ES-I3 (cell line): ENCODE data around the gene NME4.
"Not testable (repeated sequence)": the region's sequence is repeated elsewhere in the genome, so short reads cannot be mapped to it uniquely, and the experiment has no call there.

ENCODE experiments used
- H3K36me3 ChIP-seq: 2 replicates; pipeline ENCODE4 v1.6.1; 2013; ENCODE audit warnings: mild to moderate bottlenecking, low read length, control low read depth, moderate library complexity; ENCODE audit not compliant: insufficient read depth
- H3K4me1 ChIP-seq: 2 replicates; pipeline ENCODE4 v1.6.1; 2013; ENCODE audit warnings: mild to moderate bottlenecking, control low read depth, low read length; ENCODE audit not compliant: insufficient read depth
- H3K9ac ChIP-seq: 2 replicates; pipeline ENCODE4 v1.6.1; 2013; ENCODE audit warnings: low read depth, mild to moderate bottlenecking, low read length, moderate library complexity
- H3K9me3 ChIP-seq: 2 replicates; pipeline ENCODE4 v1.6.1; 2013; ENCODE audit warnings: mild to moderate bottlenecking, low read length, moderate library complexity; ENCODE audit not compliant: control insufficient read depth, insufficient read depth

The NME4 gene

GRCh38 chr16:397135-397661 lies at the start of gene NME4:
Gene NME4 (plus strand): TSS chr16:397199. CDS start chr16:397223, 24 bp downstream.
- no peaks in the 10 kb centered on the region; the same call in 1 of the 2 replicates for H3K36me3 ChIP-seq
- H3K4me1 ChIP-seq: peaks cover 15% of the 10 kb centered on the region; the same call in 1 of the 2 replicates

GRCh38 chr16:347203-347602 lies 49.8 kb upstream of the NME4 start:
- Histone ChIP-seq H3K4me1 (peaks cover 13% of the 10 kb centered on the region; the same call in 1 of the 2 replicates), H3K9ac (no peak overlapping the region), H3K36me3 (peaks cover 8% of the 10 kb centered on the region), H3K9me3 (no peaks in the 10 kb centered on the region)

More at GRCh38 chr16:397135-397661, at the start of gene NME4:
- Histone ChIP-seq H3K9me3 (0 out of 2 replicates have a peak, but pooled peaks cover 4% of the 10 kb centered on the region), H3K9ac (peak within 1 kb of the TSS; percentile 84)

- H3K36me3 ChIP-seq, H3K9ac ChIP-seq, H3K9me3 ChIP-seq: not testable (repeated sequence)
- H3K4me1 ChIP-seq: peaks cover 16% of the 10 kb centered on the region; the same call in 1 of the 2 replicates
These were observed 48.5 kb upstream of the NME4 start for GRCh38 chr16:348495-348894.

GRCh38 chr16:349211-349610 lies 47.8 kb upstream of the NME4 start:
- Histone ChIP-seq H3K36me3 (peaks cover 4% of the 10 kb centered on the region), H3K9ac (no peak overlapping the region), H3K4me1 (peaks cover 17% of the 10 kb centered on the region; the same call in 1 of the 2 replicates), H3K9me3 (no peaks in the 10 kb centered on the region)

- Histone ChIP-seq H3K36me3 (no peaks in the 10 kb centered on the region; the same call in 1 of the 2 replicates), H3K4me1 (peaks cover 17% of the 10 kb centered on the region; the same call in 1 of the 2 replicates), H3K9ac (no peak overlapping the region)
These were observed 46.8 kb upstream of the NME4 start for GRCh38 chr16:350203-350602.

GRCh38 chr16:351804-352520 lies 45.0 kb upstream of the NME4 start:
- peaks cover 13% of the 10 kb centered on the region; the same call in 1 of the 2 replicates for H3K4me1 ChIP-seq
- no peaks in the 10 kb centered on the region; the same call in 1 of the 2 replicates for H3K36me3 ChIP-seq
- H3K9me3 ChIP-seq: no peaks in the 10 kb centered on the region
- peak overlapping the region; percentile 73 for H3K9ac ChIP-seq

More at GRCh38 chr16:350203-350602, 46.8 kb upstream of the NME4 start:
- H3K9me3 ChIP-seq: no peaks in the 10 kb centered on the region

- Histone ChIP-seq H3K4me1 (peaks cover 9% of the 10 kb centered on the region; the same call in 1 of the 2 replicates), H3K36me3 (no peaks in the 10 kb centered on the region), H3K9ac (peak within 1 kb of the TSS; percentile 73), H3K9me3 (no peaks in the 10 kb centered on the region)
These were observed 44.2 kb upstream of the NME4 start, which contains the start of gene AXIN1 for GRCh38 chr16:352547-353403. Gene AXIN1 (minus strand): TSS chr16:352723. CDS start chr16:347025, 5,698 bp downstream.

- Histone ChIP-seq H3K9me3 (no peaks in the 10 kb centered on the region), H3K9ac (peak overlapping the region; percentile 57), H3K36me3 (no peaks in the 10 kb centered on the region), H3K4me1 (peaks cover 9% of the 10 kb centered on the region; the same call in 1 of the 2 replicates)
These were observed 43.4 kb upstream of the NME4 start for GRCh38 chr16:353404-354290.

GRCh38 chr16:354291-354881 lies 42.6 kb upstream of the NME4 start:
- H3K4me1 ChIP-seq: peaks cover 9% of the 10 kb centered on the region; the same call in 1 of the 2 replicates
- no peak overlapping the region for H3K9ac ChIP-seq
- no peaks in the 10 kb centered on the region for H3K36me3 ChIP-seq
- no peaks in the 10 kb centered on the region for H3K9me3 ChIP-seq

GRCh38 chr16:354971-355461 lies 42.0 kb upstream of the NME4 start:
- H3K9ac ChIP-seq: no peak overlapping the region
- no peaks in the 10 kb centered on the region for H3K9me3 ChIP-seq

GRCh38 chr16:356741-357140 lies 40.3 kb upstream of the NME4 start:
- no peaks in the 10 kb centered on the region for H3K36me3 ChIP-seq
- no peaks in the 10 kb centered on the region for H3K9me3 ChIP-seq
- no peak overlapping the region for H3K9ac ChIP-seq
- H3K4me1 ChIP-seq: peaks cover 4% of the 10 kb centered on the region; the same call in 1 of the 2 replicates

More at GRCh38 chr16:354971-355461, 42.0 kb upstream of the NME4 start:
- H3K36me3 ChIP-seq: no peaks in the 10 kb centered on the region
- H3K4me1 ChIP-seq: peaks cover 9% of the 10 kb centered on the region; the same call in 1 of the 2 replicates

- H3K36me3 ChIP-seq: no peaks in the 10 kb centered on the region
- H3K9me3 ChIP-seq: no peaks in the 10 kb centered on the region
- H3K4me1 ChIP-seq: no peaks in the 10 kb centered on the region; the same call in 1 of the 2 replicates
- H3K9ac ChIP-seq: no peak overlapping the region
These were observed 37.8 kb upstream of the NME4 start for GRCh38 chr16:359067-359763.
